Measurements from ENCODE around the gene TAT.

DNA sequence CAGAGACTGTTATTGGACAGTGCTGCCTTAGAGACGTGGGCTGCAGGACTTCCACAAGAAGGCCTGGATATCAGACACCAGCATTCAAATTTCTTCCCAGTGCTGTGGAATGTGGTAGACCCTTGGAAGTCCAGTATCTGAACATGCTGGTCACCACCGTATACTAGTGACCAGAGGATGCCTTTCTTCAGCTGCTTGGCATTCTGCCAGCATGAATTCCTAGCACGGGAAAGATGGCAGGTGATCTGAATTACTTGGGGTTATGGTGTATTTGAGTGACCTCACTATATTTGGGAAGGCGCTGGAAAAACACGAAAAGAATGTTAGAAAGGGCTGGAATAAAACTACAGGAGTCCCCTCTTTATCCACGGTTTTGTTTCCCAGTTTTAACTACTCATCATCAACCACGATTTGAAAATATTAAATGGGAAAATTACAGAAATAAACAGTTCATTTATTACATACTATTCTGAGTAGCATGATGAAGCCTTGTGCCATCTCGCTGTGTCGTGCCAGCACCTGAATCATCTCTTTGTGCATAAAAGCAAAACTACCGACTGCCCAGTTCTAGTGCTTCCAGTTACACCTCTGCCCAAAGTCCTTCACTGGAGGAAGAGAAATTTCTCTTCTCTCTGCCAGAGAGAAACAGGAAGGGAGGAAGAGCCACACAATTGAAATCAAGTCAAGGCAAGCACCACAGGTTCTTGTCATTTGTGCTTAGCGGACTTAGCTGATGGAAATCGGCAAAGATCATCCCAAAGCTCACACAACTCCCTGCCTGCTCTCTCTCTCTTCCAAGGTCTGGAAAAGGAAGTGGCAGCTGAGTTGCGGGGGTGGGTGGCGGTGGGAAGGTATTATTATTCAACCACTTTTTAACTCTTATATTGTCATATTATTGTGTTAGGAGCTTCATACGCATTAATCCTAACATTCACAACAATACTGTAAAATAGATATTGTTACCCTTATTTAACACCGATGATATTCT is 52.0 kb downstream of the TAT start:
- TF ChIP-seq, protein P1, sequence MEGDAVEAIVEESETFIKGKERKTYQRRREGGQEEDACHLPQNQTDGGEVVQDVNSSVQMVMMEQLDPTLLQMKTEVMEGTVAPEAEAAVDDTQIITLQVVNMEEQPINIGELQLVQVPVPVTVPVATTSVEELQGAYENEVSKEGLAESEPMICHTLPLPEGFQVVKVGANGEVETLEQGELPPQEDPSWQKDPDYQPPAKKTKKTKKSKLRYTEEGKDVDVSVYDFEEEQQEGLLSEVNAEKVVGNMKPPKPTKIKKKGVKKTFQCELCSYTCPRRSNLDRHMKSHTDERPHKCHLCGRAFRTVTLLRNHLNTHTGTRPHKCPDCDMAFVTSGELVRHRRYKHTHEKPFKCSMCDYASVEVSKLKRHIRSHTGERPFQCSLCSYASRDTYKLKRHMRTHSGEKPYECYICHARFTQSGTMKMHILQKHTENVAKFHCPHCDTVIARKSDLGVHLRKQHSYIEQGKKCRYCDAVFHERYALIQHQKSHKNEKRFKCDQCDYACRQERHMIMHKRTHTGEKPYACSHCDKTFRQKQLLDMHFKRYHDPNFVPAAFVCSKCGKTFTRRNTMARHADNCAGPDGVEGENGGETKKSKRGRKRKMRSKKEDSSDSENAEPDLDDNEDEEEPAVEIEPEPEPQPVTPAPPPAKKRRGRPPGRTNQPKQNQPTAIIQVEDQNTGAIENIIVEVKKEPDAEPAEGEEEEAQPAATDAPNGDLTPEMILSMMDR (IDR thresholded peaks at IDR 0.05), result no peak
- TF ChIP-seq POLR2A (IDR thresholded peaks at IDR 0.05), result no peak
